GM12801 (cell line): Measurements from ENCODE around the gene ZBTB11.

ENCODE experiments used
- TF ChIP-seq, protein P1 (sequence below): IDR thresholded peaks from one replicate; pipeline ENCODE4 v1.5.1; 2011; ENCODE audit warnings: control low read depth; ENCODE audit not compliant: insufficient read length; ENCODE audit errors: extremely low read depth

The ZBTB11 gene

DNA sequence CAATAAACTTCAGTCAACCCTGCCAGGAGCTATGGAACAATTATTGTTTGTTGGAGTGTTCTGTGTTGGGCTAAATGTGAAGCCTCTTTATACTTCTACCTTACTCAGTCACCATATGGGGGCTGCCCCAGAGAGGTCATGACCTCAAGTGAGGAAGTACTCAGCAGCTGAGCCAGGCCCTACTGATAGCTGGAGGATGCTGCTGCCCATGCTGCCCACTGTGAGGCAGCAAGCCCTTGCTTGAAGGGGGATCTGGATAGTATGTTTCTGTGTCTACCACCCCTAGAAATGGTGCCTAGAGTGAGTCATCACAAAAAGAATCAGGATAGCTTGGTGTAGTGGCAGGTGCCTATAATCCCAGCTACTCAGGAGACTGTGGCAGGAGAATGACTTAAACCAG lies 14.0 kb upstream of the ZBTB11 start:
- TF ChIP-seq, protein P1, sequence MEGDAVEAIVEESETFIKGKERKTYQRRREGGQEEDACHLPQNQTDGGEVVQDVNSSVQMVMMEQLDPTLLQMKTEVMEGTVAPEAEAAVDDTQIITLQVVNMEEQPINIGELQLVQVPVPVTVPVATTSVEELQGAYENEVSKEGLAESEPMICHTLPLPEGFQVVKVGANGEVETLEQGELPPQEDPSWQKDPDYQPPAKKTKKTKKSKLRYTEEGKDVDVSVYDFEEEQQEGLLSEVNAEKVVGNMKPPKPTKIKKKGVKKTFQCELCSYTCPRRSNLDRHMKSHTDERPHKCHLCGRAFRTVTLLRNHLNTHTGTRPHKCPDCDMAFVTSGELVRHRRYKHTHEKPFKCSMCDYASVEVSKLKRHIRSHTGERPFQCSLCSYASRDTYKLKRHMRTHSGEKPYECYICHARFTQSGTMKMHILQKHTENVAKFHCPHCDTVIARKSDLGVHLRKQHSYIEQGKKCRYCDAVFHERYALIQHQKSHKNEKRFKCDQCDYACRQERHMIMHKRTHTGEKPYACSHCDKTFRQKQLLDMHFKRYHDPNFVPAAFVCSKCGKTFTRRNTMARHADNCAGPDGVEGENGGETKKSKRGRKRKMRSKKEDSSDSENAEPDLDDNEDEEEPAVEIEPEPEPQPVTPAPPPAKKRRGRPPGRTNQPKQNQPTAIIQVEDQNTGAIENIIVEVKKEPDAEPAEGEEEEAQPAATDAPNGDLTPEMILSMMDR = no peak

DNA sequence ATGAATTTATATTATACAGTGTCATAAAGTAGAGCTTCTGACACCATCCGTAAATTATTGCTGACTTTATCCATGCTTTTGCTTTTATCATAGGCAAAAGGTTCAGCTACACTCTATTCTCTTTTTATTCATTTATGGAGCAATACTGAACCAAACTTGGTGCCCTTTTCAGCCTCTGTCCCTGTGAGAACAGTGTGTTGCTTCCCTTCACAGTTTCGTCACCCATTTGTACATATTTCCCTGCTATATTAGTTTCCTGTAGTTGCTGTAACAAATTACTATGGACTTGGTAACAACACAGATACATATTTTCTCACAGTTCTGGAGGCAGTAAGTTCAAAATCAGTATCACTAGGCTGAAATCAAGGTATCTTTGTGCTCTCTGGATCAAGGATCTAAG lies 12.4 kb upstream of the ZBTB11 start:
- TF ChIP-seq, protein P1 = no peak

DNA sequence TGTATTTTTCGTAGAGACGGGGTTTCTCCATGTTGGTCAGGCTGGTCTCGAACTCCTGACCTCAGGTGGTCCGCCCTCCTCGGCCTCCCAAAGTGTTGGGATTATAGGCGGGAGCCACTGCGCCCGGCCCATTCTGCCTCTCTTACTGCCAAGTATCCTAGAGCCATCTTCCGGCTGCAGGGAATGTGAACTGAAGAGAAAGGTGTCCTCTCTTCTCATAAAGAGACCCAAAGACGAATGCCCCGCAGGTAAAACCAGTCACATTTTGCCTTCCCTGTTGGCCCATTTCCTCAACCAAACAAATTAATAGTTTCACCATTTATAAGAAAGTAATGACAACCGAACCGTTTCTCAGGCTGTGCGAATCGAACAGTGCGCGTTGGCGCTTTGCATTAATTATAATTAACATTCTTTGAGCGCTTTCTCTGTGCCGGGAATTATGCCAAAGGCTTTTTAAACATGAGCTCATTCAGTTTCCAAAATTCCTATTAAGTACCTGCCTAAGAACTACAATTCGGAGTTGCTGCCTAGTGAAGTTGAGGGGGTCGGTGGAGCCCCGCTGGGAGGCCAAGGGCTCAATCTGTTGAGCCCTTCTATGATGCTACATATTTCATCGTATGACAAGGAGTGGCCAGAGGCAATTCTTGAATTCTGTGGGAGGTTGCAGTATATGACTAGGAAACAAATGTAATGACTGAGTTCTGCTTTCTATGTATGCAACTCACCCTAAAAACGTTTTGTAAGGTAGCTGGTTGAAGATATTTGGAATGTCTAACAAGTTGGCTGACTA lies 10.4 kb upstream of the ZBTB11 start:
- TF ChIP-seq, protein P1 = no peak

DNA sequence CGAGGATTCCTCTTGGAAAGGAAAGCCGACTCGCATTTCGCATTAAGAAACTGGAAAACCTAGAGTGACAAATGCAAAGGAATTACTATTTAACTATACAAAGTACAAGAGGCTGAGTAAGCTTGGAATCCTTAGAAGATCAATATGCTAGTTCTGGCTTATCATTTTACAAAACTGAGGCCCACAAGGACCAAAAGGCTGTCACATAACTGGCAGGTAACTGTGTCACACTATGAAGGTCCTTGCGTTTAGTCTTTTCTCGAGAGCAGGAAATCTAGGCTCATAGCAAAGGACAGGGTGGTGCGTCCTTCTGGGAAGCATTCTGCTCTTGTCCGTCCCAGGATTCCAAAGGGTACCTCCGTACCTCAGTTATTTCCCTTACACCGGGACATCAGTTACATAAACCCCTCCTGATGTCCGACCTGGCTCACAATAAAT lies 9.0 kb upstream of the ZBTB11 start:
- TF ChIP-seq, protein P1 = no peak

DNA sequence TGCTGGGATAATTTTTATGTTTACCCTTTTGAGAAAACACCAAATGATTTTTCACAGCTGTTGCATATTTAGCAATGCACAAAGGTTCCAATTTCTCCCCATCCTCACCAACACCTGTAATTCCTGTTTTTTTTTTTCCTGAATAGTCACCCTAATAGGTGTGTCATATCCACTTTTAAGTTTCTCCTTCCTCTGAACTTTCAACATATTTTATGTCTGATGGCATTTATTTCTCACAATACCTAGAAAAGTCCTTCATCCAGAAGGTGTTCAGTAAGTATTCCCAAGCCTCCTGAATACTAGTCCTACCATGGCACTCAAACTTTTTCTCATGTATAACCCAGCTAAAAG lies 8.1 kb upstream of the ZBTB11 start:
- TF ChIP-seq, protein P1 = no peak

DNA sequence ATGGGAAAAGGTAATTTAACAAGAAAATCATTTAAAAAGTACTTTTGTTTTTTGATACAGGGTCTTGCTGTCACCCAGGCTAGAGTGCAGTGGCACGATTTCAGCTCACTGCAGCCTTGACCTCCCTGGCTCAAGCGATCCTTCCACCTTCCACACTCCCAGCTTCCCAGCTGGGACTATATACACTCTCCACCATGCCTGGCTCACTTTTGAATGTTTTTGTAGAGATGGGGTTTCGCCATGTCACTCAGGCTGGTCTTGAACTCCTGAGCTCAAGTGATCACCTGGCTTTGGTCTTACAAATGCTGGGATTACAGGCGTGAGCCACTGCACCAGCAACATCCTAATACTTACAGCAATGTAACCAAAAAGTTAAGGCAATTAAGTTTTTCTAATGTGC lies 3.5 kb upstream of the ZBTB11 start:
- TF ChIP-seq, protein P1 = no peak

DNA sequence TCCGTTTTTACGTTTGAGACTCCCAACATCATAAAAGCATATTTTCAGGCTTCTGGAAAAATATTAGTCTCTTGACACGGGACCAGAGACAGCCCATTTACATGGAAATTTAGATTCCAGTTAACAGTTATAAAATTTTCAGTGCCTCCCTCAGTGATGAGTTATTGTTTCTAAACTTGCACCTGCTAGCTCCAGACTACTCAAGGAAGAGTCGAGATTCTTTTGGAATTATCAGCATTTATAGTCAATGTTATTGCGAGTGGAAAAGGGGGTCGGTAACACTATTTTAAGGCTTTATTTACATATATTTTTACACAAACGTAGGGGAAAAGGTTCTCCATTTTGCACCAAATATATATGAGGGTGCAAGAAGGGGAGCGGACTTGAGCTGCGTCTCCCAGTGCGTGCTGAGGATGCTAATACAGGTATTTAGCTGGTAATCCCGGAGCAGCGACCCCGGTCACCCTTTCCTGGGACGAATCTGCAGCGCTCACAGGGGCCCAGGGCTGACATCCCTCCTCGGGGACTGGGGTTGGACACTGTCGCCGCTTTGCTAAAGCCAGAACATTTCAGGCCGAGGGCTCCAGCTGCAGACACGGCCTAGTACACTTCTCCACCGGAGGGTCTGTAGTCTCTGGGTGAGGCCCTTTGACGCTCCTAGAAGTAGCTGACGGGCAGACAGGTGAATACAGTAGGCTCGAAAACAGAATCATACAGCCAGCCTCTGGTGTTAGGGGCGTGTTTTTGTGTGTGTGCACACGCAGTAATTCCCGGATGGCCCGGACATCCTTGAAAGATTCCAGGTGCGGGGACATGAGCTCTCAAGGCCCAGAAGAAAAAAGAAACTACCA lies 729 bp upstream of the ZBTB11 start:
- TF ChIP-seq, protein P1 = no peak
